GM19351 (cell line): ENCODE measurements around the gene TCTN3.
"Not testable (repeated sequence)": the region's sequence is repeated elsewhere in the genome, so short reads cannot be mapped to it uniquely, and the experiment has no call there.

Experiments
- ATAC-seq: cut with Tn5 transposase; IDR thresholded peaks from one replicate; pipeline ENCODE4 v1.9.1; 2021; ENCODE audit warnings: mild to moderate bottlenecking, moderate library complexity; ENCODE audit not compliant: unreplicated experiment

Gene TCTN3

GRCh38 chr10:95693668-95694534 is at the start of gene TCTN3:
Gene TCTN3 (minus strand): TSS chr10:95693927. CDS start chr10:95693899, 28 bp downstream.
- peak; percentile 98 for ATAC-seq

- no peak for ATAC-seq
Observed at GRCh38 chr10:95742962-95743535, 49.3 kb upstream of the TCTN3 start.

GRCh38 chr10:95742485-95742884 is 48.8 kb upstream of the TCTN3 start:
- ATAC-seq, result no peak

- ATAC-seq, result peak; percentile 75
Observed at GRCh38 chr10:95741807-95742467, 48.2 kb upstream of the TCTN3 start.

GRCh38 chr10:95739056-95739455 is 45.3 kb upstream of the TCTN3 start:
- no peak for ATAC-seq

GRCh38 chr10:95732907-95733306 is 39.2 kb upstream of the TCTN3 start:
- ATAC-seq, result not testable (repeated sequence)

GRCh38 chr10:95730233-95730632 is 36.5 kb upstream of the TCTN3 start:
- ATAC-seq, result no peak

- no peak for ATAC-seq
Observed at GRCh38 chr10:95729323-95730055, 35.8 kb upstream of the TCTN3 start.

GRCh38 chr10:95728526-95728925 is 34.8 kb upstream of the TCTN3 start:
- ATAC-seq, result no peak

GRCh38 chr10:95722496-95722895 is 28.8 kb upstream of the TCTN3 start:
- ATAC-seq, result not testable (repeated sequence)

GRCh38 chr10:95720745-95721144 is 27.0 kb upstream of the TCTN3 start:
- not testable (repeated sequence) for ATAC-seq

GRCh38 chr10:95716866-95717265 is 23.1 kb upstream of the TCTN3 start:
- no peak for ATAC-seq

- ATAC-seq, result no peak
Observed at GRCh38 chr10:95716466-95716865, 22.7 kb upstream of the TCTN3 start.

GRCh38 chr10:95711492-95711891 is 17.8 kb upstream of the TCTN3 start:
- ATAC-seq, result no peak

- ATAC-seq, result no peak
Observed at GRCh38 chr10:95706990-95707389, 13.3 kb upstream of the TCTN3 start.

- no peak for ATAC-seq
Observed at GRCh38 chr10:95706573-95706972, 12.8 kb upstream of the TCTN3 start.

- ATAC-seq, result no peak
Observed at GRCh38 chr10:95698415-95698814, 4.7 kb upstream of the TCTN3 start.

- no peak for ATAC-seq
Observed at GRCh38 chr10:95697429-95697828, 3.7 kb upstream of the TCTN3 start.

GRCh38 chr10:95694665-95695064 is 938 bp upstream of the TCTN3 start:
- ATAC-seq, result no peak

- no peak for ATAC-seq
Observed at GRCh38 chr10:95693071-95693667, 558 bp downstream of the TCTN3 start.

GRCh38 chr10:95691281-95691680 is 2.4 kb downstream of the TCTN3 start:
- ATAC-seq, result no peak
